Memory B cell (primary cell): ENCODE results near the gene KIF3C.

ENCODE experiments used
- ATAC-seq: fragments of 150-1000 bp; cut with Tn5 transposase; 2 replicates; pipeline ENCODE4 v1.10.0; 2021; ENCODE audit warnings: low read depth, mild to moderate bottlenecking, moderate library complexity
- DNase-seq, 2 donors: peaks; one replicate each; pipeline ENCODE4 v3.0.0; 2022; ENCODE audit warnings: low spot score in 2 of 2
- H3K27ac Mint-ChIP-seq: one replicate; pipeline ENCODE4 v1.8.0; 2022; ENCODE audit warnings: mild to moderate bottlenecking, moderate library complexity, mixed read lengths
- H3K27me3 Mint-ChIP-seq: one replicate; pipeline ENCODE4 v1.8.0; 2022; ENCODE audit warnings: mixed read lengths
- H3K36me3 Mint-ChIP-seq: one replicate; pipeline ENCODE4 v1.8.0; 2022; ENCODE audit warnings: mild to moderate bottlenecking, mixed read lengths
- H3K4me1 Mint-ChIP-seq: one replicate; pipeline ENCODE4 v1.8.0; 2022; ENCODE audit warnings: mixed read lengths
- H3K4me3 Mint-ChIP-seq: one replicate; pipeline ENCODE4 v1.8.0; 2022; ENCODE audit warnings: mild to moderate bottlenecking, moderate library complexity, mixed read lengths
- H3K9me3 Mint-ChIP-seq: one replicate; pipeline ENCODE4 v1.8.0; 2022; ENCODE audit warnings: mixed read lengths

KIF3C gene

DNA sequence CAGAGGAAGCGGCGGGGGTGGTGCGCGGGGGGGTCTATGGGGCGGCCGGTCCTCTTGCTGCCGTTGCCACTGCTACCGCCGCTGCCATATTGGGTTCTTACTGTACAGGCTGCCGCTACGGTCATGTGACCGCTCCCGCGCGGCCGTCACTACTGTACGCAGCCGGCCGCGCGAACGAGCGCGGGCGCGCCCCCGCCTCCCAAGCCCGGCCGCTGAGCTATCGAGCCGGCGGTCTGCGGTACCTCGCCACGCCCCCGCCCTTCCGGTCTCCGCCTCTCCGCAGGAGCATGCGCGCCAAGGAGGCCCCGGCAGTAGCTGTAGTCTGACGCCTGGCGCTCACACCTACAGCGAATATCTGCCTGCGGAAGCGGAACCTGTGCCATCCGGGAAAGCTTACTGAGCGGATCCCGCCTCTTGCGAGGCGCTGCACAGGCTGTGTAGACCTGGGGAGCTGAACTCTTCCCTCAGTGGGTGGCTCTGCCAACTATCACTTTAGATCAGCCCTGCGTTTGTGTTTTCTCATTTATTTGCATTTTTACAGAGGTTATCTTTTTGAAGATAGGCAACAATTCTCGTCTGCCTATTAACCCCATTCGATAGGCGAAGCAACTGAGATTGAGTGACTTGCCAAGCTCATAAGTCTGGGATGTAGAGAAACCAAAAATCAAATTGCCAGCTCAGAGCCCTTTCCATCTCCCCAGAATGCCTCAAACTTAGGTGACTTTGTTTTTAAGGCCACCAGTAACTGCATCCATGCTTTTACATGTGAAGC, 103.8 kb downstream of the KIF3C start, which contains the start of gene ASXL2:
Gene ASXL2, minus strand, starts transcription at position 127 of the 772 bp plus-strand sequence. CDS start 265 bp downstream, outside the sequence.
- H3K27ac Mint-ChIP-seq, result peak within 1 kb of the TSS; percentile 77
- peaks cover 4% of the 10 kb centered on the region for H3K36me3 Mint-ChIP-seq
- H3K27me3 Mint-ChIP-seq, result no peaks in the 10 kb centered on the region
- peak; percentile 86 for ATAC-seq
- no peaks in the 10 kb centered on the region for H3K9me3 Mint-ChIP-seq
- peak within 1 kb of the TSS; percentile 90 for H3K4me3 Mint-ChIP-seq
- H3K4me1 Mint-ChIP-seq, result peaks cover 14% of the 10 kb centered on the region
- DNase-seq, result peak; percentile 85 to 97

DNA sequence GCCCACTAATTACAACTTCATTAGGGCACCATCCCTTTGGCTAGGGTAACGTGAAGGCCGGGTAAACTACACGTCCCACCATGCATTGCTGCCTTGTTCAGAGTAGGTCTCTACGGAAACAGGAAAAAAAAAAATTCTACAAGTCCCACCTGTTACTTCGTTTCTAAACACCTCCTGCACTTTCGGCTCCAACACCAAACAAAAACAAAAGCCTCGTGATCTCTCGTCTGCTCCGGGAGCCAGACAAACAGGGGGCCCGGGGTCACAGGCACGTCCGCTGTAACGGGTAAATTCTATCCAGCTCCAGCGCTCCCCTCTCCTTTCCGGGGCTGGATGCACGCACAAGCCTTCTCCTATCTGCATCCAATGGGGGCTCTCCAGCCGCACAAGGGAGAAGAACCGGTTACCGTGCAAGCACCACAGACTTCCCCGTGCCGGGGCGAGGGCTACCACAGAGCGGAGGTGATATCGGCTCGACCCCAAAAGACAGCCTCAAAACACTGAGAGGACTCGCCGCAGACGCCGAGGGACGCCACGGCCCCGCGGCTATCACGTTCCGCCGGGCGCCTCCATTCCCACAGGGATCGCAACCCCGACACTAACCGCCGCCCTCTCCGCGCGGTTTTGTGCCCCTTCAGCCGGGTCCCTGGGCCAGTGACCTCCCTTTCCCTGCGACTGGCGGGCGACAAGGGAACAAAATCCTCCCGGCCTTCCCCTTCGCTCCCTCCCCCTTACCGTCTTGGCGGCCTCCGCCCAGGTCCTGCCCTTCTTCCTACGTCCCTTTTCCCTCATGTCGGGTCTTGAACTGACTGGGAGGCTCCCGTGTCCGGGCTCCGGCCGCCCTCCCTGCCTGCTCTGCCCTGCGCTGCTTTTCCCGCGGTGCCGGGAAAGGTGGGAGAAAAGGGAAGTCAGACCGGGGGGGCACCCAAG, 104.6 kb downstream of the KIF3C start:
- peak; percentile 41 for ATAC-seq
- peak; percentile 28 to 54 for DNase-seq
- Mint-ChIP-seq H3K27me3 (no peaks in the 10 kb centered on the region), H3K4me3 (peak overlapping the region; percentile 90), H3K4me1 (peaks cover 15% of the 10 kb centered on the region), H3K9me3 (no peaks in the 10 kb centered on the region), H3K36me3 (peaks cover 4% of the 10 kb centered on the region), H3K27ac (peak overlapping the region; percentile 77)
